PC-3 (cell line): Measurements from ENCODE around the gene COL15A1.

Experiments used
- EZH2phosphoT487 ChIP-seq: fragments of 300-600 bp; sonication (generic); IDR thresholded peaks from 2 replicates; pipeline ENCODE4 v1.6.1; 2018; ENCODE audit warnings: mild to moderate bottlenecking, antibody characterized with exemption, low read length, borderline replicate concordance
- TF ChIP-seq, protein P1 (sequence below): fragments of 300-600 bp; sonication (generic); conservative IDR thresholded peaks from 2 replicates; pipeline ENCODE4 v1.5.1; 2017; ENCODE audit warnings: antibody characterized with exemption, low read depth, mild to moderate bottlenecking, low read length

DNA sequence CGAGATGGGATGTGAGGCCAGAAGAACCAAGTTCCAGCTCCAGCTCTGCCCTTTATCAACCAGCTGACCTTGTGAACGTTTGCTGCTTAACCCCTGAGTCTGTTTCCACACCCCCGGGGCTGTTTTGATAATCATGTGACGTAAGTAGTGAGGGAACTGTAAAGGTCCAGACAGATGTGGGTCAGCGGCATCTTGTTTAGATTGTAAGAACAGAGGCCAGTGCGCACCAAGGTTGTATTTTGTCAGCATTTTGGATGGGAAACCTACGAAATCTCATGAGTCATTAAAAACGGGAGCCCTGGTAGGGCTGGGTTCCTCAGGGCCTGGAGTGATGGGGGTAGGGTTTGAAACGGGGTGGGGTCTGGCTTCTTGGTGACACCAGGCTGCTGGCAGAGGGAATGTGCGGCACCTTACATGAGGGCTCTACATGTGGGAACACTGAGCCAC is 13.8 kb upstream of the COL15A1 start:
- TF ChIP-seq, protein P1, sequence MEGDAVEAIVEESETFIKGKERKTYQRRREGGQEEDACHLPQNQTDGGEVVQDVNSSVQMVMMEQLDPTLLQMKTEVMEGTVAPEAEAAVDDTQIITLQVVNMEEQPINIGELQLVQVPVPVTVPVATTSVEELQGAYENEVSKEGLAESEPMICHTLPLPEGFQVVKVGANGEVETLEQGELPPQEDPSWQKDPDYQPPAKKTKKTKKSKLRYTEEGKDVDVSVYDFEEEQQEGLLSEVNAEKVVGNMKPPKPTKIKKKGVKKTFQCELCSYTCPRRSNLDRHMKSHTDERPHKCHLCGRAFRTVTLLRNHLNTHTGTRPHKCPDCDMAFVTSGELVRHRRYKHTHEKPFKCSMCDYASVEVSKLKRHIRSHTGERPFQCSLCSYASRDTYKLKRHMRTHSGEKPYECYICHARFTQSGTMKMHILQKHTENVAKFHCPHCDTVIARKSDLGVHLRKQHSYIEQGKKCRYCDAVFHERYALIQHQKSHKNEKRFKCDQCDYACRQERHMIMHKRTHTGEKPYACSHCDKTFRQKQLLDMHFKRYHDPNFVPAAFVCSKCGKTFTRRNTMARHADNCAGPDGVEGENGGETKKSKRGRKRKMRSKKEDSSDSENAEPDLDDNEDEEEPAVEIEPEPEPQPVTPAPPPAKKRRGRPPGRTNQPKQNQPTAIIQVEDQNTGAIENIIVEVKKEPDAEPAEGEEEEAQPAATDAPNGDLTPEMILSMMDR = no peak
- no peak for TF ChIP-seq EZH2phosphoT487
